ENCODE measurements around the gene ARPP19.
"Not testable (repeated sequence)": the region's sequence is repeated elsewhere in the genome, so short reads cannot be mapped to it uniquely, and the experiment has no call there.

Gene ARPP19

GRCh38 chr15:52514482-52514881, 54.3 kb downstream of the ARPP19 start:
- no peak for DNase-seq (ENCODE audit: low read depth in 3 of 3)

DNA sequence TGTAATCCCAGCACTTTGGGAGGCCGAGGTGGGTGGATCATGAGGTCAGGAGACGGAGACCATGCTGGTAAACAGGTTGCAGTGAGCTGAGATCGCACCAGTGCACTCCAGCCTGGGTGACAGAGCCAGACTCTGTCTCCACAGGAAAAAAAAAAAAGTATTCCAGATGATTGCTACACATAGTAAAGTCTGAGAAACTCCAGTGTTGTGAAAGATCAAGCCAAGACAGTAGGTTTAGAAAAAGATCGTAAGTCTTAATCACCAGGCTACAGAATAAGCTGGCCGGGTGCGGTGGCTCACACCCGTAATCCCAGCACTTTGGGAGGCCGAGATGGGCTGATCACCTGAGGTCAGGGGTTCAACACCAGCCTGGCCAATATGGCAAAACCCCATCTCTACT, 56.0 kb downstream of the ARPP19 start:
- not testable (repeated sequence) for DNase-seq (ENCODE audit: low read depth in 3 of 3)

- no peak for DNase-seq (ENCODE audit: low read depth in 3 of 3)
Measured at GRCh38 chr15:52511084-52511483, 57.7 kb downstream of the ARPP19 start.

- no peak for DNase-seq (ENCODE audit: low read depth in 3 of 3)
Measured at GRCh38 chr15:52509500-52510245, 59.2 kb downstream of the ARPP19 start.

DNA sequence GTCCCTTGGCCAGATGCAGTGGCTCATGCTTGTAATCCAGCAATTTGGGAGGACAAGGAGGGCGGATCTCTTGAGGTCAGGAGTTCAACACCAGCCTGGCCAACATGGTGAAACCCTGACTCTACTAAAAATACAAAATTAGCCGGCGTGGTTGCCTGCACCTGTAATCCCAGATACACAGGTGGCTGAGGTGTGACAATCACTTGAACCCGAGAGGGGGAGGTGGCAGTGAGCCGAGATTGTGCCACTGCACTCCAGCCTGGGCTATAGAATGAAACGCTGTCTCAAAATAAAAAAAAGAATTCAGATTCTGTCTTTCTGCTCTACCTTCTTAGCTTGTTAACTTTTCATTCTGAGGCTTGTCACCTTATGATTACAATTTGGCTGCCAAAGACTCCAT, 62.3 kb downstream of the ARPP19 start:
- no peak for DNase-seq (ENCODE audit: low read depth in 3 of 3)

DNA sequence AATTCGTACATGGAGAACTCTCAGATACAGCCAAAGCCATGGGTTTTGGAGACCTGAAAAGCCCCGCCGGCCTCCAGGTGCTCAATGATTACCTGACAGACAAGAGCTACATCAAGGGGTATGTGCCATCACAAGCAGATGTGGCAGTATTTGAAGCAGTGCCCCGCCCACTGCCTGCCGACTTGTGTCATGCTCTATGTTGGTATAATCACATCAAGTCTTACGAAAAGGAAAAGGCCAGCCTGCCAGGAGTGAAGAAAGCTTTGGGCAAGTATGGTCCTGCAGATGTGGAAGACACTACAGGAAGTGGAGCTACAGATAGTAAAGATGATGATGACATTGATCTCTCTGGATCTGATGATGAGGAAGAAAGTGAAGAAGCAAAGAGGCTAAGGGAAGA, 63.7 kb downstream of the ARPP19 start:
- DNase-seq (ENCODE audit: low read depth in 3 of 3), result no peak

GRCh38 chr15:52503788-52504496, 64.9 kb downstream of the ARPP19 start:
- DNase-seq (ENCODE audit: low read depth in 3 of 3), result no peak

DNA sequence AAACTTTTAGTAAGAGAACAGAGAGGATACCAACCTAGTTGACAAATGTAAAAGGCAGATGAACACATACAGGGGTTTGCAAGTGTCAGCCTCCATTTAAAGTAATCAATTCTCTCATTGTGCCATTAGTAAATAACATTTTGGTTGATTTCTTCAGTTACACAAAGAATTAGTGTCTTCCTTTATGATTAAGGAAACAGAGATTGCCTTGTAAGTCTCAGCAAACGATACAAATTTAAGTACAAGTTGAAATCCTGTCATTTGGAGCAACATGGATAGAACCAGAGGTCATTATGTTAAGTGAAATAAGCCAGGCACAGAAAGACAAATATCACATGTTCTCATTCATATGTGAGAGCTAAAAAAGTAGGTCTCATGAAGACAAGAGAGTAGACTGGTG, 66.2 kb downstream of the ARPP19 start:
- no peak for DNase-seq (ENCODE audit: low read depth in 3 of 3)

GRCh38 chr15:52499506-52499905, 69.3 kb downstream of the ARPP19 start:
- no peak for DNase-seq (ENCODE audit: low read depth in 3 of 3)

GRCh38 chr15:52498706-52499105, 70.1 kb downstream of the ARPP19 start:
- DNase-seq (ENCODE audit: low read depth in 3 of 3), result no peak
